ENCODE measurements around the gene TMEM184B. TPM values are rescaled to one million over a fixed set of nuclear protein-coding genes. Genes with fewer than 3 reads are reported as not detected.

TMEM184B gene
- 10 to 100 TPM in 2 of 4 donors, 1 to 10 TPM in 2; 7.3 to 47.4 (median 20.3) TPM for polyA plus RNA-seq
- long read RNA-seq, donor 1, full-length matches to known transcripts, result 57 of 67 reads
- long read RNA-seq, donor 1, partial matches to known transcripts, result 5 of 67 reads
- long read RNA-seq, donor 1, other reads (novel, unspliced or antisense), result 5 of 67 reads
- long read RNA-seq, donor 2, full-length matches to known transcripts, result 19 of 19 reads
- long read RNA-seq, donor 2, partial matches to known transcripts, result 0 of 19 reads
- long read RNA-seq, donor 2, other reads (novel, unspliced or antisense), result 0 of 19 reads
- long read RNA-seq, donor 3, full-length matches to known transcripts, result 43 of 43 reads
- long read RNA-seq, donor 3, partial matches to known transcripts, result 0 of 43 reads
- long read RNA-seq, donor 3, other reads (novel, unspliced or antisense), result 0 of 43 reads
- long read RNA-seq, donor 4, result 0 reads
- long read RNA-seq, donor 5, full-length matches to known transcripts, result 10 of 10 reads
- long read RNA-seq, donor 5, partial matches to known transcripts, result 0 of 10 reads
- long read RNA-seq, donor 5, other reads (novel, unspliced or antisense), result 0 of 10 reads
- long read RNA-seq, donor 6, full-length matches to known transcripts, result 37 of 37 reads
- long read RNA-seq, donor 6, partial matches to known transcripts, result 0 of 37 reads
- long read RNA-seq, donor 6, other reads (novel, unspliced or antisense), result 0 of 37 reads
- long read RNA-seq, donor 7, full-length matches to known transcripts, result 46 of 51 reads
- long read RNA-seq, donor 7, partial matches to known transcripts, result 0 of 51 reads
- long read RNA-seq, donor 7, other reads (novel, unspliced or antisense), result 5 of 51 reads
- long read RNA-seq, donor 8, full-length matches to known transcripts, result 7 of 7 reads
- long read RNA-seq, donor 8, partial matches to known transcripts, result 0 of 7 reads
- long read RNA-seq, donor 8, other reads (novel, unspliced or antisense), result 0 of 7 reads
- long read RNA-seq, donor 9, full-length matches to known transcripts, result 8 of 8 reads
- long read RNA-seq, donor 9, partial matches to known transcripts, result 0 of 8 reads
- long read RNA-seq, donor 9, other reads (novel, unspliced or antisense), result 0 of 8 reads
- long read RNA-seq, donor 10, full-length matches to known transcripts, result 47 of 47 reads
- long read RNA-seq, donor 10, partial matches to known transcripts, result 0 of 47 reads
- long read RNA-seq, donor 10, other reads (novel, unspliced or antisense), result 0 of 47 reads

GRCh38 chr22:38272373-38273134 is at the start of gene TMEM184B:
Gene TMEM184B, minus strand, starts transcription at chr22:38273010. Its CDS starts 25,049 bp downstream, at chr22:38247961.
- DNase-seq (peak; percentile 82 to 93), FAIRE-seq (no peak)
- Histone ChIP-seq H3K27ac (ENCODE audit: low read depth in 1 of 3, low read length in 2 of 3) (peak within 1 kb of the TSS; percentile 63 to 86 (median 86)), H3K36me3 (ENCODE audit: control insufficient read depth in 3 of 3, insufficient read depth in 2 of 3, low read depth in 1 of 3, low read length in 3 of 3) (peaks cover 0 to 33% (median 0%) of the 10 kb centered on the region in 3 donors), H3K27me3 (ENCODE audit: control insufficient read depth in 3 of 3, insufficient read depth in 3 of 3, low read length in 3 of 3) (no peaks in the 10 kb centered on the region), H3K4me1 (ENCODE audit: control insufficient read depth in 3 of 3, insufficient read depth in 2 of 3, low read depth in 1 of 3, low read length in 2 of 3) (peaks cover 0 to 33% (median 3%) of the 10 kb centered on the region in 3 donors), H3K4me3 (ENCODE audit: low read depth in 1 of 3, low read length in 3 of 3) (peak within 1 kb of the TSS; percentile 90 to 91 (median 91)), H3K9me3 (ENCODE audit: control insufficient read depth in 2 of 2, insufficient read depth in 1 of 2, low read depth in 1 of 2, low read length in 1 of 2) (no peaks in the 10 kb centered on the region)
- 0 to 1% (median 0%) methylated on average over 34 to 97 of the region's 97 CpGs for WGBS, 3 donors

DNA sequence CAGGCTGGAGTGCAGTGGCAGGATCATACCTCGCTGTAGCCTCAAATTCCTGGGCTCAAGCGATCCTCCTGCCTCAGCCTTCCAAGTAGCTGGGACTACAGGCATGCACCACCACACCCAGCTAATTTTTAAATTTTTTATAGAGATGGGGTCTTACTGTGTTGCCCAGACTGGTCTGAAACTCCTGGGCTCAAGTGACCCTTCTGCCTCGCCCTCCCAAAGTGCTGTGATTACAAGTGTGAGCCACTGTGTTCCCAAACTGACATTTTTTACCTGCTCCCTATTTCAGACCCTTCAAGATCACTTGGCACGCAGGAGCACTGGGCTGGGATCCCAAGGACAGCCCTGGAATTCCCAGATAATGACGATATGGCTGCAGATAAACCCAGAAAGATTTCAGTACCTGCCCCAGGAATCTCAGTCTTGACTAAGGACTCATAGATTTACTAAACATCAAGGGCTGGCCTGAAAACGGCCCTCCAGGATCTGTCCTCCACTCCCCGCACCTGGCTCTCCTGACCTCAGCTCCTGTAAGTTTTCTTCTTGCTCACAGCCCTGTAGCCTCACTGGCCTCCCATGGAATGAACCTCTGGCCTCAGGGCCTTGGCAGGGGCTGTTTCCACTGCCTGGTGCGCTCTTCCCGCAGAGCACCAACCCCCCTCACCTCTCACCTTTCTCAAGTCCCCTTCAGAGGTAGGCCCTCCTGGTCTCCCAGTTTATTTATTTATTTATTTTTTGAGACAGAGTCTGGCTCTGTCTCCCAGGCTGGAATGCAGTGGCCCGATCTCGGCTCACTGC is 48.0 kb upstream of the TMEM184B start:
- no peak overlapping the region for H3K4me3 ChIP-seq (ENCODE audit: low read depth in 1 of 3, low read length in 3 of 3)
- no peaks in the 10 kb centered on the region for H3K36me3 ChIP-seq (ENCODE audit: control insufficient read depth in 3 of 3, insufficient read depth in 2 of 3, low read depth in 1 of 3, low read length in 3 of 3)
- no peaks in the 10 kb centered on the region for H3K9me3 ChIP-seq (ENCODE audit: control insufficient read depth in 2 of 2, insufficient read depth in 1 of 2, low read depth in 1 of 2, low read length in 1 of 2)
- no peaks in the 10 kb centered on the region for H3K27me3 ChIP-seq (ENCODE audit: control insufficient read depth in 3 of 3, insufficient read depth in 3 of 3, low read length in 3 of 3)
- WGBS, 3 donors, result 76 to 88% (median 78%) methylated on average over 11 of the region's 11 CpGs
- FAIRE-seq (no peak), DNase-seq (no peak)
- H3K27ac ChIP-seq (ENCODE audit: low read depth in 1 of 3, low read length in 2 of 3), result no peak overlapping the region
- H3K4me1 ChIP-seq (ENCODE audit: control insufficient read depth in 3 of 3, insufficient read depth in 2 of 3, low read depth in 1 of 3, low read length in 2 of 3), result peaks cover 0 to 20% (median 0%) of the 10 kb centered on the region in 3 donors

GRCh38 chr22:38318792-38319773 is 46.3 kb upstream of the TMEM184B start:
- no peak overlapping the region for H3K4me3 ChIP-seq (ENCODE audit: low read depth in 1 of 3, low read length in 3 of 3)
- DNase-seq (no peak), FAIRE-seq (no peak)
- H3K9me3 ChIP-seq (ENCODE audit: control insufficient read depth in 2 of 2, insufficient read depth in 1 of 2, low read depth in 1 of 2, low read length in 1 of 2), result no peaks in the 10 kb centered on the region
- no peaks in the 10 kb centered on the region for H3K27me3 ChIP-seq (ENCODE audit: control insufficient read depth in 3 of 3, insufficient read depth in 3 of 3, low read length in 3 of 3)
- H3K4me1 ChIP-seq (ENCODE audit: control insufficient read depth in 3 of 3, insufficient read depth in 2 of 3, low read depth in 1 of 3, low read length in 2 of 3), result peaks cover 0 to 31% (median 2%) of the 10 kb centered on the region in 3 donors
- H3K36me3 ChIP-seq (ENCODE audit: control insufficient read depth in 3 of 3, insufficient read depth in 2 of 3, low read depth in 1 of 3, low read length in 3 of 3), result peaks cover 0 to 9% (median 0%) of the 10 kb centered on the region in 3 donors
- peak overlapping the region; percentile 93 to 97 (median 95) for H3K27ac ChIP-seq (ENCODE audit: low read depth in 1 of 3, low read length in 2 of 3)
- 85 to 91% (median 85%) methylated on average over 14 of the region's 14 CpGs for WGBS, 3 donors

DNA sequence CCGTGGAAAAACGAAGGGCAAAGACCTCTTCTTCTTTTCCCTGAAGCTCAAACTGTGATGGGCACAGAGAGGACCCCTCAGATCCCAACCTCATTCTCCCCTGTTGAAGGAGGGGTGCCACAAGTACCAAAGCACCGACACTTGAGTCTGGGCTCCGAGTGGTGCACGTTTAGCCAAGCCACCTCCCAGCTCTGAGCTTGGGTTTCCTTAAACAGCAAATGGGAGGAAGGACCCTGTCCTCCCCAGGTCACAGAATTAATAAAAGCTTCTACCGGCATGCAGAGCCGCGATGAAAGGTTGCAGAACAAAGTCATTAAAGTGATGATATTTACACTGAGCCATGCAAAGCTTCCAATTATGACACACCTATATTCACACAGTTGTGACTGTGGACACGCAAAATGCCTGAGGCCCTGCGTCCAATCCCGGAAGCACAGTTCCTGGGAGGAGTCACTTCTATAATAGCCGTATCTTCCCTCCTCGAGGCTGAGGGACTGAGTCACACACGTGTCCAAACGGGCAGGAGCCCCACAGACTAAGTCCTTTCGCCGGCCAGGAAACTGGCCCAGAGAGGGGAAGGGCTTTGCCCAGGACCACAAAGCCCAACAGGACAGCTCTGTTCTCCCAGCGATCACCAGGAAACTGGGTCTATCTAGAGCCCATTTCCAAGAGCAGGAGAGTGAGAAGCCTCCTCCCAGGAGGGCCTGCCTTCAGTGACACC is 45.3 kb upstream of the TMEM184B start:
- 8 to 20% (median 16%) methylated on average over 18 of the region's 18 CpGs for WGBS, 3 donors
- Histone ChIP-seq H3K4me3 (ENCODE audit: low read depth in 1 of 3, low read length in 3 of 3) (peak overlapping the region in 1 of 3 donors; percentile 51), H3K9me3 (ENCODE audit: control insufficient read depth in 2 of 2, insufficient read depth in 1 of 2, low read depth in 1 of 2, low read length in 1 of 2) (no peaks in the 10 kb centered on the region), H3K36me3 (ENCODE audit: control insufficient read depth in 3 of 3, insufficient read depth in 2 of 3, low read depth in 1 of 3, low read length in 3 of 3) (peaks cover 0 to 18% (median 0%) of the 10 kb centered on the region in 3 donors), H3K27ac (ENCODE audit: low read depth in 1 of 3, low read length in 2 of 3) (peak overlapping the region; percentile 93 to 97 (median 95)), H3K27me3 (ENCODE audit: control insufficient read depth in 3 of 3, insufficient read depth in 3 of 3, low read length in 3 of 3) (no peaks in the 10 kb centered on the region), H3K4me1 (ENCODE audit: control insufficient read depth in 3 of 3, insufficient read depth in 2 of 3, low read depth in 1 of 3, low read length in 2 of 3) (peaks cover 0 to 40% (median 2%) of the 10 kb centered on the region in 3 donors)
- FAIRE-seq, result no peak
- peak; percentile 93 to 95 for DNase-seq

DNA sequence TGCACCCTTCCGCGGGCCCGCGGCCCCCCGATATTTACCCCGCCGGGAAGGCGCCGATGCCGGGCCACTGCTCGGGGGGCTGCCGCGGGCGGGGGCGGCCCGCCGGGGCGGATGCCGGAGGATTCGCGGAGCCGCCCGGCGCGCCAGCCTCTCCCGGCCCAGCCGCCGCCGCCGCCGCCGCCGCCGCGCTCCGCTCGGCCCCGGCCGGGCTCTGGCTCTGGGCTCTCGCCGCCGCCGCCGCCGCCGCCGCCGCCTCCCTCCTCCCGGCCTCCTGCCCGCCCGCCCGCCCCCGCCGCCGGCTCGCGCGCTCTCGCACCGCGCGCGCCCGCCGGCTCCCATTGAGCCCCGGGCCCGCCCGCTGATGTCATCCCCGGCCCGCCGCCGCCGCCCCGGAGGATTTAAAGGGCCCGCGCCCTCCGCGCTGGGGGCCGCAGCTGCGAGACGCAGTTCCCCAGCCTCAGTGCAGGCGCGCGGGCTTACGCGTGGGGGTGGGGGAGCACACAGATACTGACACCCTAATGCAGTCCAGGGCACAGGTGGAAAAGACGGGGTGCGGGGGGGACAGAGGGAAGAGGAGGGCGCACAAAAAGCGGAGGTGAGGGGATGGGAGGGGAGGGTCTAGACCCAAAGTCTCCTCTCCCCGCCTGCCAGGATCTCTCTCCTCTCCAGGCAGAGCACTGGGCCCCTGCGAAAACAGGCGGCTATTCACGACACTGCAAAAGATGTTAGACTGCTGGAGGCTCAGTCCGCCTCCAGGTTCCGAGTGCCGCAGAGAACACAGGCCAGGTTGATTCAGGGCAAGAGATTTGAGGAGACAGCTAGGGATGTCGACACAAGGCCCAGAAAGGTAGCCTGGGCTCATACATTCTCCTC is 44.5 kb upstream of the TMEM184B start, which contains the start of gene CSNK1E:
Gene CSNK1E (minus strand): TSS at position 312 of the 873 bp plus-strand sequence. CDS start 3,276 bp downstream, outside the sequence.
- peaks cover 0 to 26% (median 0%) of the 10 kb centered on the region in 3 donors for H3K36me3 ChIP-seq (ENCODE audit: control insufficient read depth in 3 of 3, insufficient read depth in 2 of 3, low read depth in 1 of 3, low read length in 3 of 3)
- peak within 1 kb of the TSS; percentile 93 to 97 (median 95) for H3K27ac ChIP-seq (ENCODE audit: low read depth in 1 of 3, low read length in 2 of 3)
- DNase-seq (peak; percentile 68 to 89), FAIRE-seq (no peak)
- no peaks in the 10 kb centered on the region for H3K27me3 ChIP-seq (ENCODE audit: control insufficient read depth in 3 of 3, insufficient read depth in 3 of 3, low read length in 3 of 3)
- H3K4me3 ChIP-seq (ENCODE audit: low read depth in 1 of 3, low read length in 3 of 3), result peak within 1 kb of the TSS; percentile 61 to 79 (median 74)
- H3K9me3 ChIP-seq (ENCODE audit: control insufficient read depth in 2 of 2, insufficient read depth in 1 of 2, low read depth in 1 of 2, low read length in 1 of 2), result no peaks in the 10 kb centered on the region
- H3K4me1 ChIP-seq (ENCODE audit: control insufficient read depth in 3 of 3, insufficient read depth in 2 of 3, low read depth in 1 of 3, low read length in 2 of 3), result peaks cover 0 to 44% (median 2%) of the 10 kb centered on the region in 3 donors
- 1 to 2% (median 2%) methylated on average over 37 to 98 of the region's 98 CpGs for WGBS, 3 donors
